BJ (cell line): ENCODE data around the gene SETD1B. TPM values are rescaled to one million over a fixed set of nuclear protein-coding genes. Genes with fewer than 3 reads are reported as not detected.

Source experiments
- CTCF ChIA-PET: fragments of 350-600 bp; formaldehyde crosslinking; extraction: SDS; loops from one replicate; lab custom pipeline; 2021; ENCODE audit warnings: antibody characterized with exemption, inconsistent platforms; lab: Yijun Ruan, JAX
- POLR2A ChIA-PET: fragments of 300-600 bp; sonication (Branson Sonifier 250); formaldehyde crosslinking; extraction: SDS; loops from one replicate; lab custom pipeline; 2021; ENCODE audit warnings: antibody characterized with exemption; lab: Charles Lee
- DNase-seq: peaks from one replicate; pipeline ENCODE4 v3.0.0-alpha.2; 2011; ENCODE audit warnings: low read depth
- H3K27me3 ChIP-seq: 2 replicates; pipeline ENCODE4 v1.6.0; 2011; ENCODE audit warnings: low read length; ENCODE audit not compliant: control insufficient read depth, insufficient read depth
- H3K36me3 ChIP-seq: 2 replicates; pipeline ENCODE4 v1.5.1; 2011; ENCODE audit warnings: low read length; ENCODE audit not compliant: control insufficient read depth, insufficient read depth
- H3K4me3 ChIP-seq: 2 replicates; pipeline ENCODE4 v1.5.1; 2011; ENCODE audit warnings: low read depth, mild to moderate bottlenecking, control low read depth, low read length
- CTCF ChIP-seq: IDR thresholded peaks from 2 replicates; pipeline ENCODE4 v1.5.1; 2011; ENCODE audit warnings: low read depth, mild to moderate bottlenecking, control low read depth, inconsistent platforms, low read length, moderate library complexity; ENCODE audit not compliant: insufficient read depth
- polyA plus RNA-seq: library from polyadenylated mRNA; depleted of rRNA; stranded (reverse); fragments of >200 nt; gene quantifications from 2 replicates; pipeline ENCODE4 v1.2.3, GENCODE V29; 2011

The SETD1B gene
- polyA plus RNA-seq, 1 experiment = 0.85 TPM

- ChIA-PET CTCF (interaction anchor here (1.2 to 1.3 kb wide), 2 partner anchors 21 to 22 kb away, joined by 4 to 6 read pairs; partner anchors contain the start of gene RHOF), POLR2A (no interaction called here)
- TF ChIP-seq CTCF = no peak
- peaks cover 53% of the 10 kb centered on the region for H3K36me3 ChIP-seq
- H3K4me3 ChIP-seq = no peak overlapping the region
- H3K27me3 ChIP-seq = no peaks in the 10 kb centered on the region
- no peak for DNase-seq
These were observed 11.5 kb downstream of the SETD1B start for GRCh38 chr12:121815263-121815662.

- DNase-seq = no peak
- POLR2A ChIA-PET = no interaction called here
- TF ChIP-seq CTCF = no peak
- H3K36me3 ChIP-seq = peaks cover 48% of the 10 kb centered on the region
- no peaks in the 10 kb centered on the region for H3K27me3 ChIP-seq
- H3K4me3 ChIP-seq = no peak overlapping the region
- CTCF ChIA-PET = interaction anchor here (2.0 kb wide), 1 partner anchor 23 kb away, joined by 10 read pairs; the partner anchor contains the start of gene RHOF
These were observed 13.3 kb downstream of the SETD1B start for GRCh38 chr12:121816925-121817647.

GRCh38 chr12:121817648-121818043, 13.8 kb downstream of the SETD1B start:
- ChIA-PET POLR2A (no interaction called here), CTCF (interaction anchor here (2.0 kb wide), 1 partner anchor 23 kb away, joined by 10 read pairs; the partner anchor contains the start of gene RHOF)
- TF ChIP-seq CTCF = no peak
- DNase-seq = no peak
- no peak overlapping the region for H3K4me3 ChIP-seq
- no peaks in the 10 kb centered on the region for H3K27me3 ChIP-seq
- H3K36me3 ChIP-seq = peaks cover 52% of the 10 kb centered on the region

- DNase-seq = no peak
- CTCF ChIA-PET = interaction anchor here (2.1 kb wide), 1 partner anchor 24 kb away, joined by 11 read pairs; no protein-coding TSS in a partner anchor
- POLR2A ChIA-PET = no interaction called here
These were observed 15.6 kb downstream of the SETD1B start for GRCh38 chr12:121819212-121819949.

More at GRCh38 chr12:121819212-121819949, 15.6 kb downstream of the SETD1B start:
- TF ChIP-seq CTCF = no peak
- no peak overlapping the region for H3K4me3 ChIP-seq
- peaks cover 58% of the 10 kb centered on the region for H3K36me3 ChIP-seq
- H3K27me3 ChIP-seq = no peaks in the 10 kb centered on the region
